ENCODE measurements around the gene ONECUT1.

The ONECUT1 gene

DNA sequence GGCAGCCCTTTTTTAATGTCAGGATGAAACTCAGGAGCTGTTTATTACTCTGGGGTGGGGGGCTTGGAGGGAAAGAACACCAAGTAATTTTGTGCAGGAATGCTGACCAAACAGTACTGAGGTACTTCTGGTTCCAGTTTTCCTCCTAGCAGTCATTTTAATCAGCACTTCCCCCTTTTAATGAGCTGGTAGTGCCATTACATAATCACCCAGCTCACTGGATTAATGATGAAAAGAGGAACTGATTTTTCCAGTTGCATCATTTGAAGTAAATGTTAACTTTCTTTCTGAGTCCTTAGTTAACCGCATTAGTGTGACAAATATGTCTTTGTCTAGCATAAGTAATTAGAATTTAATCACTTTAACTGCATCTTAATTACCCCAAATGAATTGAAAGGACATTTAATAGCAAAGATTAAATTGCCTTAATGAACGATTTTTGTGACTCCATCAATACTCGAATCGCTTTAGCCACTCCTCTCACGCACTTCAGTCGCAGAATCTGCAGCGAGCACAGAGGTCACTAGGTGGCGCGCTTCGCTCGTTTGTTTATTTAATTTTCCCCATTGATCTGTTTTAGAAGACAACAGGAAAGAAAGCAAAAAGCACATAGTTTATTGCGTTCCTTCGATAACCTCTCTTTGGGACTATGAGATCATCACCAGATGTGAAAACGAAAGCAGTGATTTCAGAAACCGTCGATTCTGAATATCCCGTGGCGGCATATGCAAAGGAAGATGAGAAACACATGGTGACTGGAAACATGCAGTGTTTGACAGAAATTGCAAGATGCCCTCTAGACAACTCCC is 9.8 kb downstream of the ONECUT1 start:
- DNase-seq: peak; percentile 76

DNA sequence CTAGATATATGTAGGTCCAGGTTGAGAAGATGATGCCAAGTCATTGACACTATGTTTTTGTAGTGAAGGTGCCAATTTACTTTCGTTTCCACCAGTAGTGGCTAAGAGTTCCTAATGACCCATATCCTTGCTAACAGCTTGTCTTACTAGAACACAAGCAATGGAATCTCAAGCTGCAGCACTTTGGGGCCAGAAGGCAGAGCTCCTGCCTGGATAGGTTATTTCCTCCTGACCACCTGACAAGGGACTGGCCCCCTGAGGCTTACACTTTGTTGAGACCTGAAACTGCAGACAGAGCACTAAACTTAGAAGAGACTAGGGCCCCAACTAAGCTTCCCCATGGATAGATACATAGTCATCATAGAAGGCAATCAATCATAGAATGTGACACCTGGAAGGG is 11.7 kb downstream of the ONECUT1 start:
- no peak for DNase-seq

DNA sequence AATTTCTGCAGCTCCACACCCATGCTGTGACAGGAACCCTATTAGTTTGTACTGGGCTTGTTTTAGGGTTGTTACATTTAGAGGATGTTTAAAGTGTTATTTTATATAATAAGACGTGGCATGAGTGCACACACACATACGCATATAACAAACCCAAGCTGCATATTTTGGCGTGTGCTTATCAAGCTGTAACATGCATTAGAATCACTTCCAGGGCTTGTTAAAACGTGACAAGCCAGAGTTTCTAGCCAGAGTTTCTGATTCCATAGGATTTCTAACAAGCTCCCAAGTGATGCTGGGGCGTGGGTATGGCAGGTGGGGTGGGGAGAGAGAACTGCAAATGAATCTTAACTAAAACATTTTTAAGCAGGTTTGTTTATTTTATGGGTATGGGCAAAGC is 17.4 kb downstream of the ONECUT1 start:
- no peak for DNase-seq

DNA sequence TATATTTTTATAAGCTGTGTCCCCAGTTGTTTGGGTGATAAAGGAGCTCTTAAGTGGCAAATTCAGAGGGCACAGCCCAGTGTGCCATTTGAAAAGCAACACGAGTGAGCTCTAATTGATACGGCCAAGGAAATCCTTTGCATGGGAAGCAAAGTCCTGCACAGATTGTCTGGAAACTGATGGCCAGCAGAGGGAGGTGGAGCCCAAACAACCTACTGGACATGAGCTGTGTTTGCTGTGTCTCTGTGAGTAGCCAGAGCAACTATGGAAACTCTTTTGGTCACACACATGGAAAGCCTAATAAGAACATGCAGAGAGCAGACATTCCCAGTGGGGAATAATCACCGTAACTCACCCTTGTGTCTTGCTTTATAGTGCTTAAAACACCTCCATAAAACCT is 24.4 kb downstream of the ONECUT1 start:
- no peak for DNase-seq

DNA sequence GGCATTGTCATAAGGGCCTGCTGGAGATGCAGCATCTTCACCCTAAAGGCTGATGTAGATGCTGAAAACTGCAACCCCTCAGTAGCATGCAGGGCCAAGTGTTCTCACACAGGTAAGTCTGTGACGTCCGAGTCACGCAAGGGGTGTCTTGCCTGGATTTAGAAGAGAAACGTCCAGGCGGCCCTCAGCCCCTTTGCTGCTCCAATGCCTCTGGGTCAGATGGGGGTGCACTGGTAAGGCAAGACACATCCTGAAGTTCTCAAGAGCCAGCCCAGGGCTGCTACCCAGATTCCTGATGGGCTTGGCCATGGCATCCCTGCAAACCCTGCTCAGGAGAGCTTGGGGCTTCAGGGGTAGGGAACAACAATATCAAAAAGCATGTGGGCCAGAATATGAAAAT is 25.4 kb downstream of the ONECUT1 start:
- DNase-seq: no peak

DNA sequence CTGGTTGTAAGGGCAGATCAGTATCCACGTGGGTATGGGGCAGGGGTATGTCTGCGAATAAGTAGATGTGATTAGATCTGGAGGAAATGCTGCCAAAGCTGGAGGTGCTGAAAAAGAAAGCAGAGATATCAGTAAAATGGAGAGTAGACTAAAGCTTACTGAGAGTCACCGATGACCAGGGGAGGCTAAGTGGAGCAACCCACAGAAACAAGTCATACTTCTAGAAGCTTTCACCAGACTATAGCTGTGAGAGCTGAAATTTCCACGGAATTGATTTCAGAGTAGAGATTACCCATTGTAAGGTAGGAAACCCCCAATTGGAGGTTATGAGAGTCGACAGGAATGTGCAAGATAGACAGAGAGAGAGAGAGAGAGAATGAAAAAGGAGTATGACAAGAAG is 27.5 kb downstream of the ONECUT1 start:
- no peak for DNase-seq

DNA sequence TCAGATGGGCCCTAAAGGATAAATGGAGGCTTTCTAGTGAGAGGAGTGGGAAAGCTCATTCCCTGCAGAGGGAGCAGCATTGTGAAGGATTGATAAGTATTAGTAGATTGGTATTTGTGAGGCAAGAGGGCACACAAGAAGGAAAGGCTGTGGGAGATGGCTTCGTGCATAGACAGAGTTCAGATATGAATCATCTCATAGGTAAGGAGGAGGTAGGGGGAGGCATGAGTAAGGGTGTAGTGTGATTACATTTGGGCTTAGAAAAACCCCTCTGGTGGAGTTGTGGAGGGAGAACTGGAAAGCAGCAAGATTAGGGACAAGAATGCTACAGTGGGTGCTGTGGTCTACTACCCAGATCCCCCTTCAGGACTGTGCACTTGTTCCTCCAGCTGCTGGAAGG is 29.6 kb downstream of the ONECUT1 start:
- no peak for DNase-seq

DNA sequence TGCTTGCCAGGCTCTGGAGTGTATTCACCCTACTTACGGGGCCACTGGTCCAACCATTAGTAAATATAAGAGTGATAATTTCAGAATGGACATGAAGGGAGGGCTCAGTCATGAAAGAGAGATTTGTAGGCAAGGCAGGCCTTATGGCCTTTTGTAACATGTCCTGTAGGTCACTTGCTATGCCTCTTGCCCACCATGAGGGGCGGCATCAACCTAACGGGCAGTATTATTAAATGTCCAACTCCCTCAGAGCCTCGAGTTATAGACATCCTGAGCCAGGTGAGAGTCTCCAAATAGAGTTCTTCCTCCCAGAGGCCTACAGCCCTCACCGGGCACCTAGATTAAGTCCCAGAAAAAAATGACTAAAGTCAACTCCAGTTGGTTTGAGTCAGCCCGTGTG is 30.2 kb downstream of the ONECUT1 start:
- DNase-seq: no peak

DNA sequence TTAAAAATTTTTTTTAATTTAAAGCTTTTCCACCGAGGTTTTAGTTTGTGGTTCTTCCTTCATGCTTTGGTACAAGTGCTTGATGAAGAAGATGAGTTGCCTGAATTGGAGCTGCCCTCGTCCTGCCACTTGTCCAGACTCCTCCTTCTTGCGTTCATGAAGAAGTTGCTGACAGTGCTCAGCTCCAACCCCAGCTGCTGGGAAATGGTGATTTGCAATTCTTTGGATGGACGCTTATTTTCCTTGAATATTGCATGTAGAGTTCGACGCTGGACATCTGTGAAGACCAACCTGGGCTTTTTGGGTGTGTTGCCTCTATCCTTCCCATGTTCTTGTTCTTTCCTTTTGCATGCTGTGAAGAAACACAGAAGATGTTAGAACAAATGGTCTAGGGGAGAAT is 32.6 kb downstream of the ONECUT1 start:
- no peak for DNase-seq

DNA sequence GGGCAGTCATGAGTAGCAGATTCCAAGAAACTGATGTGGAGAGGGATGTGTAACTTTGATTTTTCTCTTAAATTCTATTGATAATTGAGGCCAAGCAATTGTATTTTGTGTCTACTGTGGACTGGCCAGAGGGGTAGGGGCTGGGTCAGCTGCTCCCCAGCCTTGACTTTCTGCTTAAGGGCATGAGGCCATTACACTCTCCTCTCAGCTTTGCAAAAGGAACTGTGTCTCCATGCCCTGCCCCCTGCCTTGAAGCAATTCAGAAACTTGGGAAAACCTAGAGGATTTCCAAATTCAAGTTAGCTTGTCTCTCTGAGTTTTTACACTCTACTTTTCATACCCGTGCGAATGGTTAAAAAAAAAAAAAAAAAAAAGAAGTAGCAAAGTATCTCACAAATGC is 38.6 kb downstream of the ONECUT1 start:
- DNase-seq: no peak

DNA sequence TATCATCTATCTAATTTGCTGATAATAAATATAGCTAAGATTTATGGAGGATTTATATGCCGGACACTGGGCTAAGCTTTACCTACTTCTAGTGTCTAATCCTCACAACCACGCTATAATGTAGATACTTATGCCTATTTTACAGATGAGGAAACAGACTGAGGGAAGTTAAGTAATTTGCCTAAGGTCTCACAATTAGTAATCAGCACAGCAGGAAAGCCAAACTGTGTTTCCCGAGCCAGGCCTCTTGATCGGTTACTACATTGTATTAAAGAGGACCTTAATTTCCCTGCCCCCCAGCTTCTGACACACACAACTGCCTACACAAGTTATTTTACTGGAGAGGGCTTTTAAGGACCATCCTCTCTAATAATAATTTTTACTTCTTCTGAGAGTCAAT is 40.9 kb downstream of the ONECUT1 start:
- no peak for DNase-seq

DNA sequence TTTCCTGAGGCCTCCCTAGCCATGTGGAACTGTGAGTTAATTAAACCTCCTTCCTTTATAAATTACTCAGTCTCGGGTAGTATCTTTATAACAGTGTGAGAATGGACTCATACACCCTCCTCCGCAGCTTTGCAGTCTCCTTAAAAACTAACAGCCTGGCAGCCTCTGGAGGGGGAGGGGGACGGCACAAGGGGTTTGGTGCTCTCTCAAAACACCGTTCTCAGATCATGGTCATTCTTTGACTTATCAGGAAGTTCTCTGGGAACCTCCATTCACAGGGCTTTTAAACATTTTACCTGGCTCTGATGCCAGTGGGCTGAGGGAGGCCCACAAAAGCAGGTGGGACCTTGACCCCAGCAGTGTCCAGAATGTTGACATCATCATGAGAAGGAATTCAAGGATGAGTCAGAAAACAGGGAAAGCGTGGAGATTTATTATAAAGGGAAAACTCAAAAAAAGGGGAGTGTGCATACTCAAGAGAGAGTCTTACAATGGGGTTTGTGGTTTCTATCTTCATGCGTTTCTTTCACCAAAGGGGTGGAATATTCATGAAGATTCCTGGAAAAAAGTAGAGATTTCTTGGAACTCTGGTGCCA is 43.9 kb downstream of the ONECUT1 start:
- DNase-seq: no peak

DNA sequence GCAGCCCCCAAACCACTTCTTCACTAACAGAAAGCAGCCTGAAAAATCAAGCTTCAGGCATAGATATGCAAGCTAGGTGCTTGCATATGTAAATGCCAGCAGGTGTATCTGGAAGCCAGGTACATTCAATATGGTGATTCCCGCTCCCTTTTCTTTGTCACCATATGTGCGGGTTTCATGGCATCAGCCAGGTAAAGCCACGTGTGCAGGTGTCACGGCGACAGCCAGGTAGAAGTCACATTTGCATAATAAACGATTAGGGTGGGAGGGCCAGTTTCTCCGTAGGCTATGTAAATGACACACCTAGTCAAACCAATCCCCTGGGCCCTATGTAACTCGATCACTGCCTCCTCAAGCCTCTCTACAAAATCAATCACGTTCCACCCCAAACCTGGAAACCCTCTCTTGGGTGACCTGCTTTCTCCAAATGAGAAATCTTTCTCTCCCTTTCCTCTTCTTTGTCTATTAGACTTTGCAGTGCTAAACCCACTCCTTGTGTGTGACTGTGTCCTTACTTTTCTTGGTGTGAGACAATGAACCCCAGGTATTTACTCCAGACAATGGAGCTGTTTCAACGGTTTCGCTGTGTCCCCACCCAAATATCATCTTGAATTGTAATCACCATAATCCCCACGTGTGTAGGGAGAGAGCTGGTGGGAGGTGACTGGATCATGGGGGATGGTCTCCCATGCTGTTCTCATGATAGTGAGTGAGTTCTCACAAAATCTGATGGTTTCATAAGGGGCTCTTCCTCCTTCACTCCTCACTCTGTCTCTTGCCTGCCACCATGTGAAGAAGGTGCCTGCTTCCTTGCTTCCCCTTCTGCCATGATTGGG is 44.6 kb downstream of the ONECUT1 start:
- no peak for DNase-seq

DNA sequence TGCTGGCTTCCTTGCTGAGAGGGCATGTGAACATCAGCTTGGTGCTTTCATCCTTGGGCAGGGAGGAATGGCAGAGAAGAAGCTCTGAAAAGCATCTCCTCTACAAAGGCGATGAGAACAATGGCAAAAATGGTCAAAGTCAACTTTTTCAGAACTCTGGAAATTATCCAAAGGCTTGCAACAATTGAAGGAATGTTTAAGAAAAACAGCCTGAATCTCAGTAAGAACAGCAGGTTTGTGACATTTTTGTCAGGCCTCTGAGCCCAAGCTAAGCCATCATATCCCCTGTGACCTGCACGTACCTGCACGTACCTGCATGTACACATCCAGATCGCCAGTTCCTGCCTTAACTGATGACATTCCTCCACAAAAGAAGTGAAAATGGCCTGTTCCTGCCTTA is 51.8 kb downstream of the ONECUT1 start:
- no peak for DNase-seq

DNA sequence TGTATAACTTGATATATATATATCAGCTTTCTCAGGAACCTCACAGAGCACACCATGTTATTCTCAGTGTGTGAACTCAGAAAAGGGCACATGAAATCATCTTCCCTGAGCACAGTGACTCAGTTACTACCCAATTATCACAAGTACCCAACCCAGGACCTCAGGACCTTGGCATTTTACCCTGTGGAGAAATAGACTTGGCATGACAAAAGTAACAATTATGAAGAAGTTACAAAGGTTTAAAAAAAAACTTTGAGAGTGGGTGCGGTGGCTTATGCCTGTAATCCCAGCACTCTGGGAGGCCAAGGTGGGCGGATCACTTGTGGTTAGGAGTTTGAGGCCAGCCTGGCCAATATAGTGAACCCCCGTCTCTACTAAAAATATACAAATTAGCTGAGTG is 52.4 kb downstream of the ONECUT1 start:
- no peak for DNase-seq

DNA sequence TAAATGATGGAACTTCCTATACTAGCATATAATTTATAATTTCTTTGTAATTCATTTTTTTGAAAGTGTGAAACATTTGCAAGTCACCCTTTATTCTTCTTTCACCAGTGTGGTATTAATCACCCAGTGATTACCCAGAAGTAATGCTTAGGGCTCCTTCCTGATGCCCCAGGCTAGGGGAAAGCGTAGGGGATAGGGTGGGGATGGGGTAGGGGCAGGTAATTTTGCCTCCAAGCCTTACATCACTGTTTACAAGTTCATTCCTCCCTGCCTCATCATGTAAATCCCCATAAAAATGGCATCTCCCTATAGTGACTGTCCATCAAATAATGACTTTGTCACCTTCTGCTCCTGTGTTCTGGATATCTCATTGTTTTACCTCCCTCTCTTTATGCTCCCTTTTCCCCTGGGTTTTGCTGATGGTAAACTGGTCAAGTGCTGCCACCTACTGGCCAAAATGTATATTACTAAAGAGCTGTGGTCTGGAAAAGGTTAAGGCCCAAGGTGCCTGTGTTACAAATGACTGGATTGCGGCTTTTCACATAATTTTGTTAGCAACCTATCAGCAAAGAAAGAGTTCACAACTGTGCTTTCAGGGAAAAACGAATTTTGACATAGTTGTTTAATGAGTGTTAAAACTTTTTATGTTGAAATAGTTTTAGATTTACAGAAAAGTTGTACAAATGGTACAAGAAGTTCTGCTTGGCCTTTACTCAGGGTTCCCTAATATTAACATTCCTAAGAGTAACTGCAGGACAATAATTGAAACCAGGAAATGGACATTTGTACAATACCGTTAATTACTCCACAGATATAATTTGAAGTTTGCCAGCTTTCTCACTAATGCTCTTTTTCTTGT is 54.7 kb downstream of the ONECUT1 start:
- peak; percentile 71 for DNase-seq

DNA sequence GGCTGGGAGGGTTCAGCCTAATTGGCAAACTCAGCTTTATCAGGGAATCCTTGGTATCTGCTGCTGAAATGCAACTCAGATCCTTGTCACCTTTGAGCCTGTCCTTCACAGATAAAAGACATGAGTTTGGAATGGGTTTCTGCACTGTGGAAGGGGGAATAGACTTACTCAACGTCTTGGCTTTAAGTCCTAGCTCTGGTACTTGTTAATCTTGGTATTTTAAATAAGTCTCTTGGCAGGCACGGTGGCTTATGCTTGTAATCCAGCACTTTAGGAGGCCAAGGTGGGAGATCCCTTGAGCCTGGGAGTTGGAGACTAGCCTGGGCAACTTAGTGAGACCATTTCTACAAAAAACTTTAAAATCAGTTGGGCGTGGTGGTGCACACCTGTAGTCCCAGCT is 55.8 kb downstream of the ONECUT1 start:
- DNase-seq: no peak

DNA sequence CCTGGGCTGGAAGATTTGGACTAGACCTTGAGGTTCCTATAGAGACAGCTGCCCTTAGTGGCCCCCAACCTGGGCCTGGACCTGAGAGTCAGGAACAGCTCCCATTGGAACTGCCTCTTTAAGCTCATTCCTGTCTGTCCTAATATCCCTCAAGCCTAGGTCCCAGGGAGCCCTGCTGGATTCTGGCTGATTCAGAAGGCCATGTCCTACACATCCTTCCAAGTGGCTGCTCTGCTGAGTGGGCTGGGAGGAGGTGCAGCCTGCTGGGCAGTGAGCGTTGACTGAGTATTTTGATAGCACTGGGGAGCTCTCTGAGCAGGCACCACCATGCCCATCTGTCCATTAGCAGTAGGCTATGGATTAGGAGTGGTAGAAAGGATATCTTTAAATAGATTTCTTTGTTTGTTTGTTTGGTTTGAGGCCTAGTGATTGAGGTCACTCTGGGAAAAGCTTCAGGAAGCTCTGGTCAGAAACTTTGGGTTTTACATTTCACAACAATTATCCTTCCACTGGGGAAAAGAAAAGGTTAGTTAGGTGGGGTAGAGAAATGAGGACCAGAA is 56.4 kb downstream of the ONECUT1 start:
- DNase-seq: no peak

DNA sequence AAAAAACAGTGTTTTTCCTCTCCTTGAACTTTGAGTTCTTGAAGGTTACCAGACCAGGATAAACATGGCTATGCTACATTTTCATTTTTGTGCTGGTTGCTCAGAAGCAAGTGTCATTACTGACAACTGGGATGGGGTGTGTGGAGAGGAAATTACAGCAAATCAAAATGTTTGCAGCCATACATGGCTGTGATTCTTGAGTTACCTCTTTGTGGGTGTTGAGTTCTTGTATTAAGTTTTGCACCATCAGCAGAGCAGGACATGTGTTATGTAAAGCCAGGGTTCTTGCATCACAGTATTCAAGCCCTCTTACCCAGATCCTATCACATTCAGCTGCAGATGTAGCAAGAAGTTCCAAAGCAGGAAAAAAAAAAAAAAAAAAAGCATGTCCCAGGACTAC is 57.0 kb downstream of the ONECUT1 start:
- no peak for DNase-seq

DNA sequence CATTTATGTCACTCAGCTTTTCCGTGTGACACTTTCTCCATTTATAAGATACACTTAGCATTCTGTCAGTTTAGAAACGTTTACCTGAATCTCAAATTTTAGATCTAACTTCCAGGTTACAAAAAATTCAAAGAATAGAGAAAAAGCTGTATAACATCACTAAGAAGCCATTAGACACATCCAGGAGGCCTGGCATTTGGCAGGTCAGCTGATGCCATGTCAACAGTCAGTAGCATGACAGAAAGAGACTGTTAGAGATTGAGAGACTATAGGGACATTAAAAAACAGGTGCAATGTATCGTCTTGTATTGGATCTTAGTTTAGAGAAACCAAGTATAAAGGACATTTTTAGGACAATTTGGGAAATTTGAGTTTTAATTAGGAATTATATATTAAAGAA is 57.6 kb downstream of the ONECUT1 start:
- no peak for DNase-seq

DNA sequence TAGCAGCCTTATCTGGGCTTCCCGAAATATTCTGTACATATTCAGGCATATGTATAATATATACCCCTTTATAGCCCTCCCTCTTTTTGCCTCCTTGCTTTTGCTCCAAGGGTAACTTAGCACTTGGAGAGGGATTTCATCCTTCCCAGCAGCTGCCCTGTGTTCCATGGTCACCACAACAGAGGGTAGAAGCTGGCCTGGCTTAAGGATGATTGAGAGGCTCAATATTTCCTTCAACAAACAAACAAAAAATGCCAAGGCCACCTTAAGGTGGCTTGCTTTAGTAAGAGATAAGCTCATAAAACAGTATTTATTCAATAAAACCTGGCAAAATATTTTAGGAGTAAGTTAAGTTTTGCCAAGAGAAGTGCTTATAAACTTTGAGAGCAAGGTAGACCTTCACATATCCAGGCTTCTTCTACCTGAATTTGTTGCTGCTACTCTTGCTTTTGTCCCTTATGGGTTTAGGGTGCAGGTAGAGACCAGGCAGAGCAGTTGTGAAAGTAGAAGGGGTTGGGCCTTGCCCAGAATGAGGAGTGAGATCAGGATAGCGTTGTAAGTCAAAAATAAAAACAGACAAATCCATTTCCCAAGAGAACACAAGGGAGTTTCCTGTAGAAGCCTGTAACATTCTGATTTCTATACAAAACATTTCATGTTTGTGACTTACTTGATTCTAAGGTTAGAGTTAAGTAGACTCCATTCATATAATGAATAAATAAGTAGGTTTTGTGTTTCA is 58.2 kb downstream of the ONECUT1 start:
- DNase-seq: no peak

DNA sequence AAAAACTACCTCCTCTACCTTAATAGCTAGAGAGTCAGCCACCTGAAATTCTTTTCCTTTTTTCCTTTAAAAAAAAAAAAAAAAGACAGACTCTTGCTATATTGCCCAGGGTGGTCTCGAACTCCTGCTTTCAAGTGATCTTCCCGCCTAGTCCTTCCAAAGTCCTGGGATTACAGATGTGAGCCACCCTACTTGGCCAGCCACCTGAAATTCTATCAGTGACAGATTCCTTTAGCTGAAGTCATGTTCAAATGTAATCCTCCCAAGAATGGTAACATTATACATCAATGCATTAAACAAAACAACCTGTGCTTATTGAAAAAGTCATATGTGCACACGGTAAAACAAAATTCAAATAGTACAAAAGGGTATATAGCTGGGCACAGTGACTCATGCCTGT is 59.1 kb downstream of the ONECUT1 start:
- DNase-seq: no peak

All from stimulated activated CD4-positive, alpha-beta T cell treated with anti-CD3 and anti-CD28 coated beads, Interleukin-15, amount 100 ng/mL, for 24 hours (primary cell).